Gastroesophageal sphincter (tissue), 4 donors: ENCODE results near the gene ROR1. TPM values are rescaled to one million over a fixed set of nuclear protein-coding genes. Genes with fewer than 3 reads are reported as not detected.

Experiments
- ATAC-seq: fragments of 150-250 bp; one replicate; pipeline ENCODE4 v1.9.1; 2016; ENCODE audit warnings: mild to moderate bottlenecking, moderate library complexity
- H3K27ac ChIP-seq, 4 donors: fragments of 200-600 bp; sonication (generic) in 3 of 4; 1 replicate in 3 of 4; 2 replicates in 1 of 4; pipeline ENCODE4 v1.5.1; 2016 to 2019
- H3K27me3 ChIP-seq: fragments of 200-600 bp; sonication (generic); one replicate; pipeline ENCODE4 v1.5.1; 2019
- H3K36me3 ChIP-seq, 2 donors: fragments of 200-600 bp; sonication (generic); one replicate each; pipeline ENCODE4 v1.5.1; 2019; ENCODE audit warnings: control low read depth in 1 of 2
- H3K4me1 ChIP-seq, 3 donors: fragments of 200-600 bp; sonication (generic); 1 replicate in 2 of 3; 2 replicates in 1 of 3; pipeline ENCODE4 v1.5.1; 2016 to 2019; ENCODE audit warnings: control low read depth in 2 of 3
- H3K4me3 ChIP-seq, 2 donors: fragments of 200-600 bp; sonication (generic); one replicate each; pipeline ENCODE4 v1.5.1; 2019; ENCODE audit warnings: mild to moderate bottlenecking in 1 of 2, moderate library complexity in 1 of 2
- H3K9me3 ChIP-seq, 3 donors: fragments of 200-600 bp; sonication (generic); one replicate each; pipeline ENCODE4 v1.5.1; 2017 to 2019; ENCODE audit warnings: control low read depth in 2 of 3
- EP300 ChIP-seq: sonication (generic); formaldehyde crosslinking; IDR thresholded peaks from one replicate; pipeline ENCODE4 v1.6.1; 2017; ENCODE audit warnings: antibody characterized with exemption, mild to moderate bottlenecking
- POLR2A ChIP-seq, 2 donors: fragments of 450-650 bp; IDR thresholded peaks; one replicate each; pipeline ENCODE4 v1.6.1; 2017; ENCODE audit warnings: antibody characterized with exemption in 2 of 2, mild to moderate bottlenecking in 2 of 2, moderate library complexity in 1 of 2
- POLR2AphosphoS5 ChIP-seq: sonication (generic); formaldehyde crosslinking; IDR thresholded peaks from one replicate; pipeline ENCODE4 v1.6.1; 2017; ENCODE audit warnings: antibody characterized with exemption
- WGBS, 2 donors: methylation state at CpG; one replicate each; pipeline ENCODE4 v1.1.5; 2018; ENCODE audit warnings: low coverage in 1 of 2; 5-methylcytosine and 5-hydroxymethylcytosine counted together
- total RNA-seq, 4 donors: library from RNA; depleted of rRNA; stranded (reverse); fragments of >200 nt; gene quantifications; one replicate each; pipeline ENCODE4 v1.1.0, GENCODE V29; 2016
- TF ChIP-seq, protein P1 (sequence below), 4 experiments: fragments of 200-600 bp in 2 of 4; fragments of 450-650 bp in 2 of 4; sonication (generic) in 1 of 4; IDR thresholded peaks; one replicate each; pipeline ENCODE4 v1.5.1; 2017 to 2019; ENCODE audit warnings: antibody characterized with exemption in 4 of 4, mild to moderate bottlenecking in 2 of 4, moderate library complexity in 2 of 4

The ROR1 gene
- total RNA-seq, result 10 to 100 TPM in 2 of 4 donors, 1 to 10 TPM in 2; 5.0 to 38.0 (median 8.3) TPM

DNA sequence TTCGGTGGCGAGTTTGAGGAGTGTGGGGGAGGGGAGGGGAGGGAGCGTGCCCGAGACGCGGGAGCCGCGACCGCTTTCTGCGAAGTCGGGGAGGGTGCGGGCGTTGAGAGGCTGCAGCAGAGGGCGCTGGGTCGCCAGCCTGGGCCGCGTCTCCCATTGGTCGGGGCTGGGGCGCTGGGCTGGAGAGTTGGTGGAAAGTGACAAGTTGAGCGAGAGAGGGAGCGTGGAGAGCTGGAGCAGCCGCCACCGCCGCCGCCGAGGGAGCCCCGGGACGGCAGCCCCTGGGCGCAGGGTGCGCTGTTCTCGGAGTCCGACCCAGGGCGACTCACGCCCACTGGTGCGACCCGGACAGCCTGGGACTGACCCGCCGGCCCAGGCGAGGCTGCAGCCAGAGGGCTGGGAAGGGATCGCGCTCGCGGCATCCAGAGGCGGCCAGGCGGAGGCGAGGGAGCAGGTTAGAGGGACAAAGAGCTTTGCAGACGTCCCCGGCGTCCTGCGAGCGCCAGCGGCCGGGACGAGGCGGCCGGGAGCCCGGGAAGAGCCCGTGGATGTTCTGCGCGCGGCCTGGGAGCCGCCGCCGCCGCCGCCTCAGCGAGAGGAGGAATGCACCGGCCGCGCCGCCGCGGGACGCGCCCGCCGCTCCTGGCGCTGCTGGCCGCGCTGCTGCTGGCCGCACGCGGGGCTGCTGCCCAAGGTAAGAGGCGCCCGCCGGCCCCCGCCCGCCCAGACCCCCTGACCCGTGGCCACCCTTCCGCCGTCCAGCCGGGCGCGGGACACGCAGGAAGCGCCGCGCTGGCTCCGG, at the start of gene ROR1:
Gene ROR1 (plus strand): TSS at position 203 of the 802 bp plus-strand sequence.
- TF ChIP-seq POLR2AphosphoS5 (peak; percentile 60), EP300 (no peak), POLR2A (IDR thresholded peaks at IDR 0.05) (peak; percentile 18 to 40)
- TF ChIP-seq, protein P1, sequence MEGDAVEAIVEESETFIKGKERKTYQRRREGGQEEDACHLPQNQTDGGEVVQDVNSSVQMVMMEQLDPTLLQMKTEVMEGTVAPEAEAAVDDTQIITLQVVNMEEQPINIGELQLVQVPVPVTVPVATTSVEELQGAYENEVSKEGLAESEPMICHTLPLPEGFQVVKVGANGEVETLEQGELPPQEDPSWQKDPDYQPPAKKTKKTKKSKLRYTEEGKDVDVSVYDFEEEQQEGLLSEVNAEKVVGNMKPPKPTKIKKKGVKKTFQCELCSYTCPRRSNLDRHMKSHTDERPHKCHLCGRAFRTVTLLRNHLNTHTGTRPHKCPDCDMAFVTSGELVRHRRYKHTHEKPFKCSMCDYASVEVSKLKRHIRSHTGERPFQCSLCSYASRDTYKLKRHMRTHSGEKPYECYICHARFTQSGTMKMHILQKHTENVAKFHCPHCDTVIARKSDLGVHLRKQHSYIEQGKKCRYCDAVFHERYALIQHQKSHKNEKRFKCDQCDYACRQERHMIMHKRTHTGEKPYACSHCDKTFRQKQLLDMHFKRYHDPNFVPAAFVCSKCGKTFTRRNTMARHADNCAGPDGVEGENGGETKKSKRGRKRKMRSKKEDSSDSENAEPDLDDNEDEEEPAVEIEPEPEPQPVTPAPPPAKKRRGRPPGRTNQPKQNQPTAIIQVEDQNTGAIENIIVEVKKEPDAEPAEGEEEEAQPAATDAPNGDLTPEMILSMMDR (IDR thresholded peaks at IDR 0.05), result peak; percentile 43 to 83 (median 68)
- ATAC-seq, result peak; percentile 93
- WGBS, 2 donors, result no CpG with 5 or more reads among the region's 99 CpGs

DNA sequence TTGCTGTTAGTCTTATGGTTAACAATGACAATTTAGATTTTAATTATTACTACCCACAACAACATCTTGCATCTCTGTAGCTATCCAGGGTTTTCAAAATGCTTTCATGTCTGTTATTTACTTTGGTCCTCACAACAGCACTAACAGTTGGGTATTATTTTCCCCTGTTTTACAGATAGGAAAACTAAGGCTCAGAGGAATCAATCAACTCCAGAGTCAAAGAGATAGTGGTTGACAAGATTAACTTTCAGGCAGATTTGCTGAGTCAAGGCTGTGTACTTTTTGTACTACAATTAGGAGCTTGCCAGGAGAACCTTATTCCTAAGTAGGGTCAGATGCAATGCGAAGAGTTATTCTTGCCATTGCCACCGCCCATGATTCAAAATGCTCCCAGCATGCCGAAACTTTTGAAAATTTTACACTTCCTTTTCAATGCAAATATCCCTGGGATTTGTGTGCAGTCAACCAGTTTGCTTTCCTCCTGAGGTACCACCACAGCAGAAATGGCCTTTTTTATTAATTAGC, 49.4 kb upstream of the ROR1 start:
- 94 to 100% methylated on average over 1 to 3 of the region's 3 CpGs for WGBS, 2 donors

More for the DNA sequence above, at the start of gene ROR1:
- Histone ChIP-seq H3K4me1 (peaks cover 0 to 48% (median 0%) of the 10 kb centered on the region in 3 donors), H3K27me3 (no peaks in the 10 kb centered on the region), H3K9me3 (no peaks in the 10 kb centered on the region), H3K36me3 (no peaks in the 10 kb centered on the region), H3K4me3 (peak within 1 kb of the TSS; percentile 40 to 81), H3K27ac (peak within 1 kb of the TSS in 3 of 4 donors; percentile 82 to 89 (median 83))

DNA sequence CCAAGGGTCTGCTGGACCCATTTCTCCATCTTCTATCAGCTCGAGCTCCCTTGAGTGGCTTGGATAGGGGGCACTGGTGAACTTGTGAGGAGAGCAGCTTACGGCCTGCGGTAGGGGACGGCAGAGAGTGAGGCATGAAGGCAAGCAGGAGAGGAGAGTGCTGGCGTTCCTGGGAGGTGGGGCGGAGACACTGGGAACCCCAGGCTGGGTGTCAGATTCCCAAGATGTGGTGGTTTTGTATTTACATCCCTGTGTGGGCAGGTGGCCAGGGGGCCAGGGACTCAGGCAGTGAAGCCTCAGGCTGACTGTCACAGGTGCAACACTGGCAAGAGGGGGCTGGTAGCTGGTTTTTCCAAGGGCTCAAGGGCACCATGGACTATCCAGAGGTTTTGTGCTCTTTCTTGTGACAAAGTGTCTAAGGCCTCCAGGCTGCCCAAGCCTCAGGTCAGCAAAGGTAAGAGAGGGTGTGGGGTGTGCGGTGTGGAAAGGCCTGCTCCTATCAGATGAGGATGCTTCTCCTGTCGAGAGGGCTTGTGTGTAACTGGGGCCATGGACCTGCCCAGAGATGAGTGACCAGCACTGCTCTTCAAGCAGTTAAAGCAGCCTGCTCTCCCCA, 45.1 kb upstream of the ROR1 start:
- ATAC-seq, result no peak
- 90% methylated on average over 2 of the region's 8 CpGs; no CpG with 5 or more reads in 1 of the 2 donors for WGBS, 2 donors
- no peak overlapping the region for H3K27ac ChIP-seq

More for the DNA sequence above, 49.4 kb upstream of the ROR1 start:
- no peaks in the 10 kb centered on the region for H3K27me3 ChIP-seq
- H3K27ac ChIP-seq, result no peak overlapping the region
- no peak for ATAC-seq
- no peaks in the 10 kb centered on the region for H3K4me1 ChIP-seq
- TF ChIP-seq POLR2A (IDR thresholded peaks at IDR 0.05), result no peak
- TF ChIP-seq, protein P1 (IDR thresholded peaks at IDR 0.05), result no peak
- no peak for TF ChIP-seq EP300
- TF ChIP-seq POLR2AphosphoS5, result no peak
- no peak overlapping the region for H3K4me3 ChIP-seq
- no peaks in the 10 kb centered on the region for H3K36me3 ChIP-seq
- no peaks in the 10 kb centered on the region for H3K9me3 ChIP-seq

DNA sequence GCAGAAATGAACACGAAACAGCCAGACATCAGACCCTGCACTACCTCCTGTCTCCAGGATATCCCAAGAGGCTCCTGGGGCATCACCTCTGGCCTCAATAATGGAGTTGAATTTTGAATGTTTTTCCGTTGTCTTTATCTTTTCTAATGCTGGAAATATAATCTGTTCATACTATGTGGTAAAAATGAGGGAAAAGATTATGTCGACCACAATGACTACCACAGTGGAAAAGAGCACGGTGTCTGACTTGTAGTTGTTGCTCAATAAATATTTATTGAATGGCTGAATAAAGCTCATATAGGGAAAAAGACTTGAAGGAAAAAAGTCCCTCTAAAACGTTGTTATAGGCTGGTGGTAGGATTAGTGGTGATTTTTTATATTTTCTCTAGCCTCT, 44.6 kb upstream of the ROR1 start:
- no peak for ATAC-seq
- Histone ChIP-seq H3K4me1 (peaks cover 0 to 7% (median 0%) of the 10 kb centered on the region in 3 donors), H3K27ac (no peak overlapping the region), H3K36me3 (no peaks in the 10 kb centered on the region), H3K9me3 (no peaks in the 10 kb centered on the region), H3K27me3 (no peaks in the 10 kb centered on the region), H3K4me3 (no peak overlapping the region)
- 77 to 81% methylated on average over 3 of the region's 5 CpGs for WGBS, 2 donors
- TF ChIP-seq POLR2AphosphoS5 (no peak), POLR2A (IDR thresholded peaks at IDR 0.05) (no peak), EP300 (no peak)
- TF ChIP-seq, protein P1 (IDR thresholded peaks at IDR 0.05), result no peak

More for the DNA sequence above, 45.1 kb upstream of the ROR1 start:
- no peak overlapping the region for H3K4me3 ChIP-seq
- no peaks in the 10 kb centered on the region for H3K36me3 ChIP-seq
- H3K27me3 ChIP-seq, result no peaks in the 10 kb centered on the region
- TF ChIP-seq EP300 (no peak), POLR2A (IDR thresholded peaks at IDR 0.05) (no peak), POLR2AphosphoS5 (no peak)
- TF ChIP-seq, protein P1 (IDR thresholded peaks at IDR 0.05), result no peak
- no peaks in the 10 kb centered on the region for H3K9me3 ChIP-seq
- peaks cover 0 to 7% (median 0%) of the 10 kb centered on the region in 3 donors for H3K4me1 ChIP-seq
